ENCODE data around the gene CNTNAP2.

- TF ChIP-seq EZH2 (IDR thresholded peaks at IDR 0.05) = no peak
- TF ChIP-seq POLR2AphosphoS5 (IDR thresholded peaks at IDR 0.05; ENCODE audit: borderline replicate concordance, low read depth, low read length) = no peak
Measured at GRCh38 chr7:148253629-148254028, 2137.0 kb downstream of the CNTNAP2 start.
